H1 (cell line): ENCODE data around the gene MRPS26. TPM values are rescaled to one million over a fixed set of nuclear protein-coding genes. Genes with fewer than 3 reads are reported as not detected.

ENCODE experiments used
- CTCF ChIA-PET: fragments of 300-600 bp; sonication (Branson Sonifier 250); formaldehyde crosslinking; loops from one replicate; lab custom pipeline; 2021; ENCODE audit not compliant: partially characterized antibody; lab: Charles Lee
- POLR2A ChIA-PET: fragments of 300-600 bp; sonication (Branson Sonifier 250); formaldehyde crosslinking; loops from one replicate; lab custom pipeline; 2021; ENCODE audit warnings: inconsistent platforms; ENCODE audit not compliant: partially characterized antibody; lab: Charles Lee
- DNase-seq, 2 experiments: peaks; one replicate each; pipeline versions ENCODE4 v3.0.0 to v3.0.0-alpha.2; 2010 to 2022; ENCODE audit warnings: low spot score in 2 of 2, low read depth in 1 of 2, mixed read lengths in 1 of 2
- FAIRE-seq: peaks from 2 replicates; lab custom pipeline; 2011; peaks lifted over from hg19 to GRCh38; lab: Jason Lieb, UNC
- H2AFZ ChIP-seq: 2 replicates; pipeline ENCODE4 v1.8.1; 2012; ENCODE audit warnings: low read length, inconsistent platforms
- H2AK5ac ChIP-seq: 2 replicates; pipeline ENCODE4 v1.6.1; 2013; ENCODE audit warnings: low read depth, low read length
- H2BK120ac ChIP-seq: replicated peaks from 2 replicates; pipeline ENCODE3; 2013; ENCODE audit warnings: low read depth, low read length, inconsistent platforms
- H2BK12ac ChIP-seq: 2 replicates; pipeline ENCODE4 v1.6.1; 2013; ENCODE audit warnings: low read depth, low read length
- H2BK15ac ChIP-seq: 2 replicates; pipeline ENCODE4 v1.6.1; 2013; ENCODE audit warnings: low read length
- H2BK20ac ChIP-seq: 2 replicates; pipeline ENCODE4 v1.6.1; 2013; ENCODE audit warnings: low read length
- H2BK5ac ChIP-seq: 2 replicates; pipeline ENCODE4 v1.6.1; 2013; ENCODE audit warnings: low read depth, low read length
- H3K14ac ChIP-seq: 2 replicates; pipeline ENCODE4 v1.6.1; 2013; ENCODE audit warnings: inconsistent platforms; ENCODE audit not compliant: insufficient read length
- H3K18ac ChIP-seq: 2 replicates; pipeline ENCODE4 v1.6.1; 2013; ENCODE audit warnings: low read length; ENCODE audit errors: extremely low read depth
- H3K23ac ChIP-seq: 2 replicates; pipeline ENCODE4 v1.6.1; 2013; ENCODE audit warnings: inconsistent platforms; ENCODE audit not compliant: insufficient read length
- H3K23me2 ChIP-seq: 2 replicates; pipeline ENCODE4 v1.6.1; 2013; ENCODE audit warnings: low read depth, low read length
- H3K27ac ChIP-seq: 2 replicates; pipeline ENCODE4 v1.6.1; 2011; ENCODE audit warnings: low read depth, low read length, inconsistent platforms
- H3K27me3 ChIP-seq, 4 experiments: replicated peaks in 1 of 4; 1 replicate in 1 of 4; 2 replicates in 3 of 4; pipeline versions ENCODE4 v1.6.1 to v1.8.1; 2011 to 2013; ENCODE audit warnings: low read length in 3 of 4, mild to moderate bottlenecking in 3 of 4, inconsistent platforms in 2 of 4, mixed read lengths in 2 of 4, moderate library complexity in 1 of 4; ENCODE audit not compliant: control insufficient read depth in 3 of 4, insufficient read depth in 3 of 4; ENCODE audit errors: extremely low read depth in 1 of 4
- H3K36me3 ChIP-seq, 4 experiments: 2 replicates each; pipeline versions ENCODE4 v1.6.1 to v1.8.1; 2011 to 2013; ENCODE audit warnings: mild to moderate bottlenecking in 4 of 4, low read length in 3 of 4, moderate library complexity in 2 of 4, control low read depth in 1 of 4, inconsistent platforms in 1 of 4; ENCODE audit not compliant: insufficient read depth in 4 of 4, control insufficient read depth in 2 of 4
- H3K4ac ChIP-seq: replicated peaks from 2 replicates; pipeline ENCODE3; 2013; ENCODE audit warnings: low read length, low read depth, mixed read lengths, inconsistent platforms; ENCODE audit not compliant: insufficient read length
- H3K4me1 ChIP-seq, 4 experiments: replicated peaks in 1 of 4; 1 replicate in 1 of 4; 2 replicates in 3 of 4; pipeline versions ENCODE4 v1.6.1 to v1.8.1; 2011 to 2013; ENCODE audit warnings: low read length in 3 of 4, inconsistent platforms in 2 of 4, mixed read lengths in 1 of 4; ENCODE audit not compliant: insufficient read depth in 4 of 4, control insufficient read depth in 3 of 4
- H3K4me2 ChIP-seq, 2 experiments: 2 replicates each; pipeline versions ENCODE4 v1.6.1 to v1.8.1; 2011 to 2013; ENCODE audit warnings: low read depth in 2 of 2, low read length in 2 of 2, control low read depth in 1 of 2, inconsistent platforms in 1 of 2, mild to moderate bottlenecking in 1 of 2; ENCODE audit not compliant: insufficient read depth in 1 of 2
- H3K4me3 ChIP-seq, 4 experiments: fragments of 200-600, 300-600 bp in 1 of 4; sonication (generic), shearing (Covaris generic), sonication (Bioruptor Twin) in 1 of 4; 2 replicates each; pipeline versions ENCODE4 v1.5.1 to v1.8.1; 2011 to 2016; ENCODE audit warnings: low read length in 4 of 4, low read depth in 3 of 4, control low read depth in 2 of 4, inconsistent platforms in 2 of 4, mild to moderate bottlenecking in 2 of 4, mixed read lengths in 1 of 4, moderate library complexity in 1 of 4; ENCODE audit not compliant: insufficient read depth in 2 of 4; ENCODE audit errors: extremely low read depth in 1 of 4
- H3K56ac ChIP-seq: replicated peaks from 2 replicates; pipeline ENCODE3; 2013; ENCODE audit warnings: low read depth, mild to moderate bottlenecking, mixed read lengths, low read length, inconsistent platforms; ENCODE audit not compliant: insufficient read length
- H3K79me1 ChIP-seq: 2 replicates; pipeline ENCODE4 v1.6.1; 2013; ENCODE audit warnings: low read depth, low read length, control low read depth
- H3K79me2 ChIP-seq, 2 experiments: 2 replicates each; pipeline versions ENCODE4 v1.6.1 to v1.8.1; 2012 to 2013; ENCODE audit warnings: low read length in 2 of 2, mild to moderate bottlenecking in 2 of 2, inconsistent platforms in 1 of 2; ENCODE audit not compliant: insufficient read depth in 2 of 2, control insufficient read depth in 1 of 2
- H3K9ac ChIP-seq, 4 experiments: replicated peaks in 1 of 4; 1 replicate in 1 of 4; 2 replicates in 3 of 4; pipeline versions ENCODE4 v1.6.1 to v1.8.1; 2011 to 2013; ENCODE audit warnings: low read depth in 3 of 4, low read length in 3 of 4, control low read depth in 2 of 4, mild to moderate bottlenecking in 2 of 4, moderate library complexity in 2 of 4, inconsistent platforms in 1 of 4; ENCODE audit errors: extremely low read depth in 1 of 4
- H3K9me3 ChIP-seq, 2 experiments: 2 replicates each; pipeline versions ENCODE4 v1.6.1 to v1.8.1; 2012 to 2013; ENCODE audit warnings: mild to moderate bottlenecking in 2 of 2, moderate library complexity in 2 of 2, control low read depth in 1 of 2, inconsistent platforms in 1 of 2, low read depth in 1 of 2, low read length in 1 of 2, mixed read lengths in 1 of 2; ENCODE audit not compliant: insufficient read depth in 2 of 2
- H4K20me1 ChIP-seq, 2 experiments: replicated peaks in 1 of 2; 2 replicates each; pipeline versions ENCODE3 to v1.8.1; 2011 to 2013; ENCODE audit warnings: inconsistent platforms in 2 of 2, low read length in 2 of 2, mild to moderate bottlenecking in 1 of 2; ENCODE audit not compliant: insufficient read depth in 2 of 2, control insufficient read depth in 1 of 2
- H4K5ac ChIP-seq: 2 replicates; pipeline ENCODE4 v1.6.1; 2013; ENCODE audit warnings: low read length, low read depth, mixed read lengths, inconsistent platforms; ENCODE audit not compliant: insufficient read length
- H4K8ac ChIP-seq: 2 replicates; pipeline ENCODE4 v1.8.0; 2013; ENCODE audit warnings: mild to moderate bottlenecking, moderate library complexity, low read length, inconsistent platforms; ENCODE audit not compliant: insufficient read depth; ENCODE audit errors: extremely low read depth
- H4K91ac ChIP-seq: replicated peaks from 2 replicates; pipeline ENCODE3; 2013; ENCODE audit warnings: low read length, mixed read lengths, inconsistent platforms; ENCODE audit not compliant: insufficient read length
- CEBPB ChIP-seq: IDR thresholded peaks from 2 replicates; pipeline ENCODE4 v1.6.1; 2012; ENCODE audit warnings: low read depth, low read length
- CHD2 ChIP-seq: IDR thresholded peaks from 2 replicates; pipeline ENCODE4 v1.6.1; 2012; ENCODE audit warnings: low read length, improper control_type of control experiment
- CTCF ChIP-seq, 3 experiments: IDR thresholded peaks; 1 replicate in 2 of 3; 2 replicates in 1 of 3; pipeline versions ENCODE4 v1.5.1 to v1.6.1; 2011; ENCODE audit warnings: low read length in 3 of 3, mild to moderate bottlenecking in 3 of 3, inconsistent platforms in 2 of 3, low read depth in 1 of 3, moderate library complexity in 1 of 3; ENCODE audit not compliant: insufficient read depth in 1 of 3; ENCODE audit errors: control extremely low read depth in 1 of 3
- SAP30 ChIP-seq: fragments of 300-600 bp; sonication (generic); IDR thresholded peaks from 2 replicates; pipeline ENCODE4 v1.7.1; 2012; ENCODE audit warnings: low read length, moderate library complexity, mild to moderate bottlenecking, inconsistent platforms; ENCODE audit not compliant: insufficient read depth, insufficient replicate concordance
- WGBS, 2 experiments: shearing (Covaris generic) in 1 of 2; methylation state at CpG; one replicate each; pipeline versions ENCODE4 v1.1.6 to v1.1.7; 2013 to 2015; ENCODE audit warnings: low lambda C conversion rate in 2 of 2, mixed read lengths in 2 of 2, inconsistent platforms in 1 of 2, low coverage in 1 of 2, missing lambda C conversion rate in 1 of 2; ENCODE audit not compliant: insufficient replicate concordance in 2 of 2, insufficient coverage in 1 of 2, insufficient read length in 1 of 2; ENCODE audit errors: extremely low coverage in 1 of 2, missing lambda C conversion rate in 1 of 2; 5-methylcytosine and 5-hydroxymethylcytosine counted together
- polyA plus RNA-seq, 7 experiments: library from polyadenylated mRNA; depleted of rRNA in 3 of 7; stranded (reverse) in 5 of 7; unstranded in 2 of 7; fragments of >200 nt in 5 of 7; fragments of 200-250 nt in 2 of 7; gene quantifications; 1 replicate in 5 of 7; 2 replicates in 1 of 7; 4 replicates in 1 of 7; pipeline versions ENCODE4 v1.2.1 to v1.2.3, GENCODE V29; 2011 to 2013; ENCODE audit warnings: missing spikeins in 2 of 7, mixed read lengths in 2 of 7
- total RNA-seq: library from RNA; stranded (reverse); fragmentation: NEBNext Ultra II Directional; extraction: Animal tissue kit (Norgen Biotek cat#: 25700); gene quantifications from 2 replicates; pipeline ENCODE4 v1.2.1, GENCODE V29; 2021
- TF ChIP-seq, protein P1 (sequence below): IDR thresholded peaks from 2 replicates; pipeline ENCODE4 v1.6.1; 2012; ENCODE audit warnings: inconsistent platforms

The MRPS26 gene
- total and polyA plus RNA-seq, 2 of the 8 experiments (the other 6 are each of a cell fraction or from before 2014, with no cell fraction given) = 83.6 to 103 TPM

DNA sequence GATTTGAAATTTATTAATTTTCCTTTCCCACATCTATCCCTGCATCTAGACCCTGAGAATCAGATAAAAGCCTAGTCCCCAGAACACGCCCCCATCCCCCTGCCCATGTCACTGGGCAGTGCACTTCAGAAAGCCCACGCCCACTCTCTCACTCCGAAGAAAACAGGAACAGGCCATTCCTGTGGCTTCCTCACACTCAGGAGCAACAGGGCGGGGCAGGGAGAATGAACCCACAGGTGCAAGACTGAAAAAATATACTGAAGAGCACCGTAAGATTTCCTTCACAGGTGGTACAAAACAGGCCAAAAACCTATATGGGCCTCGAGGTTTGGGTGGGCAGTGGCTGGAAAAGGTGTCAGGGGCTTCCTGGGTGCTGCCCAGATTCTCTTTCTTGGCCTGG lies 29.0 kb downstream of the MRPS26 start:
- no peak overlapping the region for H3K4ac ChIP-seq
- H3K4me2 ChIP-seq = no peak overlapping the region
- no peak overlapping the region for H3K23ac ChIP-seq
- no peak overlapping the region for H2AFZ ChIP-seq
- H2BK120ac ChIP-seq = no peak overlapping the region
- no peaks in the 10 kb centered on the region for H3K79me1 ChIP-seq
- no peak overlapping the region for H3K27ac ChIP-seq
- no peaks in the 10 kb centered on the region for H3K36me3 ChIP-seq
- DNase-seq (no peak), FAIRE-seq (no peak)
- no peak overlapping the region for H2AK5ac ChIP-seq
- no peak overlapping the region for H2BK12ac ChIP-seq
- no peak overlapping the region for H4K5ac ChIP-seq
- no peak for TF ChIP-seq CHD2
- TF ChIP-seq, protein P1, sequence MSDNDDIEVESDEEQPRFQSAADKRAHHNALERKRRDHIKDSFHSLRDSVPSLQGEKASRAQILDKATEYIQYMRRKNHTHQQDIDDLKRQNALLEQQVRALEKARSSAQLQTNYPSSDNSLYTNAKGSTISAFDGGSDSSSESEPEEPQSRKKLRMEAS = no peak
- TF ChIP-seq CEBPB = no peak
- no peak for TF ChIP-seq CTCF (IDR thresholded peaks at IDR 0.05; ENCODE audit: control extremely low read depth in 1 of 3, insufficient read depth in 1 of 3, low read depth in 1 of 3, low read length in 3 of 3)
- TF ChIP-seq SAP30 = no peak
- H3K79me2 ChIP-seq = no peaks in the 10 kb centered on the region
- no peaks in the 10 kb centered on the region for H4K20me1 ChIP-seq
- H4K8ac ChIP-seq = no peak overlapping the region
- CTCF ChIA-PET = interaction anchor here (0.6 to 3.2 kb wide), 7 partner anchors 16 to 44 kb away, joined by 3 to 10 read pairs (median 4); no protein-coding TSS in a partner anchor
- H3K9me3 ChIP-seq = peaks cover 2 to 5% of the 10 kb centered on the region in 2 experiments; a peak in 2 of 4 replicates
- no peak overlapping the region for H3K9ac ChIP-seq
- no peak overlapping the region for H3K18ac ChIP-seq
- peaks cover 0 to 8% (median 3%) of the 10 kb centered on the region in 4 experiments; a peak in 5 of 7 replicates for H3K4me1 ChIP-seq
- no peak overlapping the region for H3K56ac ChIP-seq
- no peak overlapping the region for H3K14ac ChIP-seq
- no peak overlapping the region for H2BK15ac ChIP-seq
- peaks cover 11 to 30% (median 27%) of the 10 kb centered on the region in 4 experiments for H3K27me3 ChIP-seq
- H2BK20ac ChIP-seq = no peak overlapping the region
- no peak overlapping the region for H3K4me3 ChIP-seq
- WGBS, 2 experiments = 87% methylated on average over 6 of the region's 6 CpGs; no CpG with 5 or more reads in 1 of the 2 experiments
- POLR2A ChIA-PET = interaction anchor here (1.5 kb wide), 1 partner anchor 25 kb away, joined by 5 read pairs; no protein-coding TSS in a partner anchor
- H2BK5ac ChIP-seq = no peak overlapping the region
- peaks cover 3% of the 10 kb centered on the region; the same call in 1 of the 2 replicates for H3K23me2 ChIP-seq
- H4K91ac ChIP-seq = no peak overlapping the region
